HepG2 (cell line): Measurements from ENCODE around the gene C21orf91. TPM values are rescaled to one million over a fixed set of nuclear protein-coding genes. Genes with fewer than 3 reads are reported as not detected.

ENCODE experiments used
- ATAC-seq: fragments of 200-7000 bp; cut with Tn5 transposase; 3 replicates; pipeline ENCODE4 v1.9.1; 2020; ENCODE audit warnings: mild to moderate bottlenecking, moderate library complexity
- BruUV-seq: library from RNA; stranded (reverse); fragments of 400-500 nt; replicated peaks from 2 replicates; lab custom pipeline; 2021; lab: Mats Ljungman, UMichigan
- CTCF ChIA-PET: fragments of 300-600 bp; formaldehyde crosslinking; extraction: SDS; loops from one replicate; lab custom pipeline; 2021; ENCODE audit warnings: low total read pairs, inconsistent platforms, low intra/inter-chr PET ratio; lab: Yijun Ruan, JAX
- POLR2A ChIA-PET: fragments of 350-600 bp; sonication (Branson Sonifier 250); formaldehyde crosslinking; loops from one replicate; lab custom pipeline; 2020; ENCODE audit warnings: antibody characterized with exemption, inconsistent platforms; lab: Yijun Ruan, JAX
- DNase-seq: peaks from one replicate; pipeline ENCODE4 v3.0.0-alpha.2; 2015; ENCODE audit warnings: low spot score
- FAIRE-seq: peaks from 3 replicates; lab custom pipeline; 2011; peaks lifted over from hg19 to GRCh38; lab: Jason Lieb, UNC
- H2AFZ ChIP-seq: one replicate; pipeline ENCODE4 v1.6.1; 2011; ENCODE audit warnings: low read length, inconsistent platforms
- H3K27ac ChIP-seq: fragments of 300-600 bp; 3 replicates; pipeline ENCODE4 v1.8.0; 2011; ENCODE audit warnings: mixed run types, mild to moderate bottlenecking, mixed read lengths, low read length, inconsistent platforms; ENCODE audit not compliant: insufficient read depth; ENCODE audit errors: extremely low read length
- H3K27me3 ChIP-seq, 2 experiments: fragments of 200-600 bp in 1 of 2; 2 replicates in 1 of 2; 3 replicates in 1 of 2; pipeline versions ENCODE4 v1.6.0 to v1.8.0; 2011; ENCODE audit warnings: low read length in 2 of 2, mild to moderate bottlenecking in 2 of 2, moderate library complexity in 2 of 2, inconsistent platforms in 1 of 2; ENCODE audit not compliant: insufficient read depth in 2 of 2, control insufficient read depth in 1 of 2
- H3K36me3 ChIP-seq, 2 experiments: fragments of 200-600 bp in 1 of 2; replicated peaks in 1 of 2; 2 replicates in 1 of 2; 3 replicates in 1 of 2; pipeline versions ENCODE4 v1.5.1 to v1.8.0; 2011; ENCODE audit warnings: low read length in 2 of 2, inconsistent platforms in 1 of 2; ENCODE audit not compliant: insufficient read depth in 2 of 2, control insufficient read depth in 1 of 2
- H3K4me1 ChIP-seq: 2 replicates; pipeline ENCODE4 v1.5.1; 2012; ENCODE audit warnings: low read length, inconsistent platforms; ENCODE audit not compliant: insufficient read depth
- H3K4me2 ChIP-seq: 2 replicates; pipeline ENCODE4 v1.6.0; 2011; ENCODE audit warnings: low read depth, low read length, inconsistent platforms
- H3K4me3 ChIP-seq, 3 experiments: fragments of 200-600 bp in 1 of 3; sonication (generic), shearing (Covaris generic) in 1 of 3; replicated peaks in 1 of 3; 2 replicates each; pipeline ENCODE4 v1.5.1; 2011 to 2016; ENCODE audit warnings: low read length in 3 of 3, inconsistent platforms in 2 of 3, low read depth in 2 of 3, mild to moderate bottlenecking in 2 of 3, control low read depth in 1 of 3, mixed read lengths in 1 of 3; ENCODE audit not compliant: insufficient read depth in 1 of 3
- H3K79me2 ChIP-seq: one replicate; pipeline ENCODE4 v1.6.1; 2011; ENCODE audit warnings: low read length, inconsistent platforms; ENCODE audit not compliant: insufficient read depth
- H3K9ac ChIP-seq: 2 replicates; pipeline ENCODE4 v1.6.0; 2011; ENCODE audit warnings: mild to moderate bottlenecking, low read depth, low read length, inconsistent platforms; ENCODE audit not compliant: insufficient read depth
- H3K9me3 ChIP-seq: 2 replicates; pipeline ENCODE4 v1.5.1; 2012; ENCODE audit warnings: mild to moderate bottlenecking, low read length
- H4K20me1 ChIP-seq: 2 replicates; pipeline ENCODE4 v1.6.0; 2011; ENCODE audit warnings: inconsistent platforms, mild to moderate bottlenecking, low read length, moderate library complexity; ENCODE audit not compliant: insufficient read depth
- AHR ChIP-seq: IDR thresholded peaks from 2 replicates; pipeline ENCODE4 v1.6.1; 2018; ENCODE audit warnings: missing genetic modification reagents, missing compliant biosample characterization
- HIC2 ChIP-seq: sonication (generic); formaldehyde crosslinking; IDR thresholded peaks from 2 replicates; pipeline ENCODE4 v1.9.0; 2022; ENCODE audit warnings: low read depth, missing genetic modification reagents
- HOXD1 ChIP-seq: sonication (generic); formaldehyde crosslinking; IDR thresholded peaks from 2 replicates; pipeline ENCODE4 v1.5.0; 2020; ENCODE audit warnings: missing genetic modification reagents
- NFRKB ChIP-seq: fragments of 450-650 bp; IDR thresholded peaks from 2 replicates; pipeline ENCODE4 v1.6.1; 2017
- POLR2A ChIP-seq, 2 experiments: IDR thresholded peaks; 2 replicates each; pipeline ENCODE4 v1.6.1; 2011; ENCODE audit warnings: low read depth in 2 of 2, low read length in 2 of 2, mild to moderate bottlenecking in 1 of 2, moderate library complexity in 1 of 2; ENCODE audit not compliant: insufficient read depth in 1 of 2
- RFXANK ChIP-seq: IDR thresholded peaks from 2 replicates; pipeline ENCODE4 v1.6.1; 2016
- SP5 ChIP-seq: IDR thresholded peaks from 2 replicates; pipeline ENCODE4 v1.6.1; 2016; ENCODE audit warnings: low read depth, borderline replicate concordance
- SPEN ChIP-seq: sonication (generic); formaldehyde crosslinking; IDR thresholded peaks from 2 replicates; pipeline ENCODE4 v1.5.1; 2020; ENCODE audit warnings: low read depth, mild to moderate bottlenecking, missing genetic modification reagents
- TBX3 ChIP-seq: fragments of 450-650 bp; IDR thresholded peaks from 2 replicates; pipeline ENCODE4 v1.6.1; 2017; ENCODE audit warnings: antibody characterized with exemption, mild to moderate bottlenecking, inconsistent platforms, borderline replicate concordance
- TFE3 ChIP-seq: IDR thresholded peaks from 2 replicates; pipeline ENCODE4 v1.6.1; 2016
- WIZ ChIP-seq: sonication (generic); formaldehyde crosslinking; IDR thresholded peaks from 2 replicates; pipeline ENCODE4 v1.5.1; 2020; ENCODE audit warnings: mild to moderate bottlenecking, missing genetic modification reagents
- ZBTB7A ChIP-seq: sonication (generic); formaldehyde crosslinking; IDR thresholded peaks from 2 replicates; pipeline ENCODE4 v1.8.0; 2022; ENCODE audit warnings: mild to moderate bottlenecking, missing genetic modification reagents
- ZKSCAN8 ChIP-seq: IDR thresholded peaks from 2 replicates; pipeline ENCODE4 v1.6.1; 2016; ENCODE audit warnings: borderline replicate concordance, missing genetic modification reagents, missing compliant biosample characterization
- ZNF543 ChIP-seq: sonication (generic); formaldehyde crosslinking; IDR thresholded peaks from 2 replicates; pipeline ENCODE4 v1.4.0; 2020; ENCODE audit warnings: mild to moderate bottlenecking, missing genetic modification reagents
- ZNF570 ChIP-seq: sonication (generic); formaldehyde crosslinking; IDR thresholded peaks from 2 replicates; pipeline ENCODE4 v1.4.0; 2020; ENCODE audit warnings: mild to moderate bottlenecking, missing genetic modification reagents, borderline replicate concordance
- ZNF777 ChIP-seq: sonication (generic); formaldehyde crosslinking; IDR thresholded peaks from 2 replicates; pipeline ENCODE4 v1.4.0; 2020; ENCODE audit warnings: missing genetic modification reagents
- WGBS: methylation state at CpG from one replicate; pipeline ENCODE4 v1.1.6; 2017; ENCODE audit warnings: low lambda C conversion rate; 5-methylcytosine and 5-hydroxymethylcytosine counted together
- in situ Hi-C: cut with HindIII; loops from 2 replicates; pipeline ENCODE4 v1.10.0; 2017; ENCODE audit warnings: low pct_unique_long_range_greater_than_20kb; ENCODE audit not compliant: extremely low pct_ligation_motif_present
- intact Hi-C: fragments of 100-400 bp; cut with micrococcal nuclease; formaldehyde crosslinking; loops from one replicate; pipeline ENCODE4 v1.10.0; 2022; ENCODE audit not compliant: unreplicated experiment
- polyA plus RNA-seq, 8 experiments: library from polyadenylated mRNA; depleted of rRNA in 3 of 8; stranded (reverse) in 7 of 8; unstranded in 1 of 8; fragments of >200 nt; fragmentation: Illumina TruSeq in 4 of 8; extraction: Trizol in 4 of 8; gene quantifications; 2 replicates each; pipeline versions ENCODE4 v1.2.1 to v1.2.3, GENCODE V29; 2011 to 2016; ENCODE audit warnings: low read depth in 4 of 8, missing spikeins in 1 of 8, mixed read lengths in 1 of 8; ENCODE audit not compliant: insufficient read depth in 1 of 8
- total RNA-seq, 5 experiments: library from RNA; depleted of rRNA; stranded (reverse); fragments of >200 nt; fragmentation: Illumina TruSeq; extraction: Trizol; gene quantifications; 2 replicates each; pipeline ENCODE4 v1.2.3, GENCODE V29; 2016; ENCODE audit warnings: low read depth in 1 of 5
- TF ChIP-seq, protein P1 (sequence below): sonication (generic); formaldehyde crosslinking; IDR thresholded peaks from 2 replicates; pipeline ENCODE4 v1.5.1; 2020; ENCODE audit warnings: mild to moderate bottlenecking, moderate library complexity, missing genetic modification reagents
- TF ChIP-seq, protein P2 (sequence below): IDR thresholded peaks from 2 replicates; pipeline ENCODE4 v1.6.1; 2012; ENCODE audit warnings: inconsistent platforms
- TF ChIP-seq, protein P3 (sequence below): sonication (generic); formaldehyde crosslinking; IDR thresholded peaks from 2 replicates; pipeline ENCODE4 v1.4.0; 2020; ENCODE audit warnings: mild to moderate bottlenecking, missing genetic modification reagents

Gene C21orf91
- total and polyA plus RNA-seq, 2 of the 13 experiments (the other 11 are each of a cell fraction or from before 2014, with no cell fraction given) = 2.9 to 7.8 TPM

GRCh38 chr21:17786071-17786850 is 32.9 kb downstream of the C21orf91 start:
- H3K27me3 ChIP-seq = no peaks in the 10 kb centered on the region
- TF ChIP-seq, protein P1, sequence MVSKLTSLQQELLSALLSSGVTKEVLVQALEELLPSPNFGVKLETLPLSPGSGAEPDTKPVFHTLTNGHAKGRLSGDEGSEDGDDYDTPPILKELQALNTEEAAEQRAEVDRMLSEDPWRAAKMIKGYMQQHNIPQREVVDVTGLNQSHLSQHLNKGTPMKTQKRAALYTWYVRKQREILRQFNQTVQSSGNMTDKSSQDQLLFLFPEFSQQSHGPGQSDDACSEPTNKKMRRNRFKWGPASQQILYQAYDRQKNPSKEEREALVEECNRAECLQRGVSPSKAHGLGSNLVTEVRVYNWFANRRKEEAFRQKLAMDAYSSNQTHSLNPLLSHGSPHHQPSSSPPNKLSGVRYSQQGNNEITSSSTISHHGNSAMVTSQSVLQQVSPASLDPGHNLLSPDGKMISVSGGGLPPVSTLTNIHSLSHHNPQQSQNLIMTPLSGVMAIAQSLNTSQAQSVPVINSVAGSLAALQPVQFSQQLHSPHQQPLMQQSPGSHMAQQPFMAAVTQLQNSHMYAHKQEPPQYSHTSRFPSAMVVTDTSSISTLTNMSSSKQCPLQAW = no peak
- TF ChIP-seq, protein P2, sequence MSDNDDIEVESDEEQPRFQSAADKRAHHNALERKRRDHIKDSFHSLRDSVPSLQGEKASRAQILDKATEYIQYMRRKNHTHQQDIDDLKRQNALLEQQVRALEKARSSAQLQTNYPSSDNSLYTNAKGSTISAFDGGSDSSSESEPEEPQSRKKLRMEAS = no peak
- TF ChIP-seq HIC2 (no peak), TBX3 (no peak), ZNF543 (no peak), POLR2A (IDR thresholded peaks at IDR 0.05; ENCODE audit: insufficient read depth in 1 of 2, low read depth in 2 of 2, low read length in 2 of 2) (no peak), ZBTB7A (CRISPR knock-in tag) (no peak), SPEN (no peak), WIZ (CRISPR knock-in tag) (no peak), TFE3 (no peak), RFXANK (CRISPR knock-in tag) (no peak), AHR (CRISPR knock-in tag) (no peak), ZNF570 (no peak), SP5 (CRISPR knock-in tag) (no peak), HOXD1 (CRISPR knock-in tag) (no peak), NFRKB (no peak), ZNF777 (CRISPR knock-in tag) (no peak), ZKSCAN8 (CRISPR knock-in tag) (no peak)
- TF ChIP-seq, protein P3, sequence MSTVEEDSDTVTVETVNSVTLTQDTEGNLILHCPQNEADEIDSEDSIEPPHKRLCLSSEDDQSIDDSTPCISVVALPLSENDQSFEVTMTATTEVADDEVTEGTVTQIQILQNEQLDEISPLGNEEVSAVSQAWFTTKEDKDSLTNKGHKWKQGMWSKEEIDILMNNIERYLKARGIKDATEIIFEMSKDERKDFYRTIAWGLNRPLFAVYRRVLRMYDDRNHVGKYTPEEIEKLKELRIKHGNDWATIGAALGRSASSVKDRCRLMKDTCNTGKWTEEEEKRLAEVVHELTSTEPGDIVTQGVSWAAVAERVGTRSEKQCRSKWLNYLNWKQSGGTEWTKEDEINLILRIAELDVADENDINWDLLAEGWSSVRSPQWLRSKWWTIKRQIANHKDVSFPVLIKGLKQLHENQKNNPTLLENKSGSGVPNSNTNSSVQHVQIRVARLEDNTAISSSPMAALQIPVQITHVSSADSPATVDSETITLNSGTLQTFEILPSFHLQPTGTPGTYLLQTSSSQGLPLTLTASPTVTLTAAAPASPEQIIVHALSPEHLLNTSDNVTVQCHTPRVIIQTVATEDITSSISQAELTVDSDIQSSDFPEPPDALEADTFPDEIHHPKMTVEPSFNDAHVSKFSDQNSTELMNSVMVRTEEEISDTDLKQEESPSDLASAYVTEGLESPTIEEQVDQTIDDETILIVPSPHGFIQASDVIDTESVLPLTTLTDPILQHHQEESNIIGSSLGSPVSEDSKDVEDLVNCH (CRISPR knock-in tag) = no peak
- peaks cover 0 to 1% of the 10 kb centered on the region in 2 experiments; a peak in 2 of 5 replicates for H3K36me3 ChIP-seq
- ChIA-PET CTCF (no interaction called here), POLR2A (no interaction called here)
- H3K4me3 ChIP-seq = no peak overlapping the region
- H2AFZ ChIP-seq = no peak overlapping the region
- DNase-seq = no peak
- in situ Hi-C loops (no loop called here), intact Hi-C loops (no loop called here)
- ATAC-seq = no peak
- no peak overlapping the region for H3K27ac ChIP-seq
- no TSS peak for BruUV-seq
- no peak overlapping the region for H3K4me2 ChIP-seq
- no peaks in the 10 kb centered on the region for H3K79me2 ChIP-seq
- WGBS = 98% methylated on average over 8 of the region's 8 CpGs
- H4K20me1 ChIP-seq = no peaks in the 10 kb centered on the region
- no peak for FAIRE-seq
- no peaks in the 10 kb centered on the region for H3K9me3 ChIP-seq
- H3K4me1 ChIP-seq = peaks cover 12% of the 10 kb centered on the region
- H3K9ac ChIP-seq = no peak overlapping the region
